HG02571 (cell line): ENCODE data around the gene ANGEL1.

ENCODE experiments used
- ATAC-seq: cut with Tn5 transposase; IDR thresholded peaks from one replicate; pipeline ENCODE4 v1.9.1; 2021; ENCODE audit warnings: mild to moderate bottlenecking, moderate library complexity; ENCODE audit not compliant: unreplicated experiment

Gene ANGEL1

GRCh38 chr14:76820700-76821099, 8.0 kb upstream of the ANGEL1 start:
- ATAC-seq: no peak

DNA sequence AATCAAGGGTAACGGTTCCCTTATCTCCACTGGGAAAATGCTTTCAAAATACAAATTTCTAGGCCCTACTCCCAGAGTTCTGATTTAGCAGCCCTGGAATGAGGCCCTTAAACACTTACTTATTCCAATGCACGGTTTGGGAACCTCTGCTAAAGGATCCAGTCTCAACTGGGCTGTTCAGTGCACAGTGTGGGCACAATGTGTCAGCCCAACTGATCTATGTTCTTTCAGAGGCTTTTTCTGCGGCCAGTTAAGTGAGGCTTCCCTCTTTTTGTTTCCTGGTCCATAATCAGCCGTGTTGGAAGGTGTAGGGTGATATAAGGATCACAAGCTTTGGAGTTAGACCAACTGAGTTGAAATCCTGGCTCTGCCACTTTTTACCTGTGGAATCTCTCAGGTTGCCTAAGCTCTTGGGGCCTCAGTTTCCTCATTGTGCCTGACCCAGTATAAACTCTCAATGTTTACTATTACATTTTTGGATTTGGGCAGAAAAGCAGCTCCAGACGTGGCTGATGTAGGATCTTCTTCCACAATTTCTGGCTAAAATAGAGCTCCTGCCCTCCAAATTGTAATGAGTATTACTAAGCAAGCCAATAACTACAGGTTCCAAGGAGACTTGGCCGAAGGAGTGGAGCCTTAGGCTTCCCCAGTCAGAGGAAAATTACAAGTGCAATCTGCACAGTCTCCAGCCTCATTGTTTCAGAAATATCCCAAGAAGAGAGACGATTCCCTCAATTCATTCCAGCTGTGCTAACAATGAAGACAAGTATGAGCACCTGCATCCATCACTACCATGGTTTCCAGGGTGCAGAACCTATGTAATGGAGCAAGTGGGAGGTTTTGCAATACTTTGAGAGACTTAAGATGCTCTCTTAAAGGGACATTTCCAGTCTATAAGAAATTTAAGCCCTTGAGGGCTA, 2.3 kb upstream of the ANGEL1 start:
- no peak for ATAC-seq

DNA sequence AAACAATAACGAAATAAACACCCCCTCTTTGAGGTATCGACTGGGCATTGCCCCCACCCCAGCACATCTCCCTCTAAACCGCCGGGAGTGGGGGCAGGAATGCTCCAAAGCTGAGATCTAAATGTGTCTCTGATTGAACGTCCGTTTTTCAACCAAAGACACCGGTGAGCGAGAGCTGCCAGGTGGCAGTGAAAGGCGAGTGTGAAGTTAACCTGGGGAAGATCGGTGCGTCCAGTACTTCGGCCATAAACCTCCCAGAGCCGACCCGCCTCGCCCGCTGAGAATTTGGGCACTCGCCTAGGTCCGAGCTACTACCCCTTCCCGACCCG, 625 bp downstream of the ANGEL1 start:
- peak; percentile 19 for ATAC-seq

GRCh38 chr14:76811561-76811960, 1.1 kb downstream of the ANGEL1 start:
- ATAC-seq: no peak

GRCh38 chr14:76810953-76811400, 1.7 kb downstream of the ANGEL1 start:
- no peak for ATAC-seq

- no peak for ATAC-seq
Measured at GRCh38 chr14:76810525-76810924, 2.2 kb downstream of the ANGEL1 start.

DNA sequence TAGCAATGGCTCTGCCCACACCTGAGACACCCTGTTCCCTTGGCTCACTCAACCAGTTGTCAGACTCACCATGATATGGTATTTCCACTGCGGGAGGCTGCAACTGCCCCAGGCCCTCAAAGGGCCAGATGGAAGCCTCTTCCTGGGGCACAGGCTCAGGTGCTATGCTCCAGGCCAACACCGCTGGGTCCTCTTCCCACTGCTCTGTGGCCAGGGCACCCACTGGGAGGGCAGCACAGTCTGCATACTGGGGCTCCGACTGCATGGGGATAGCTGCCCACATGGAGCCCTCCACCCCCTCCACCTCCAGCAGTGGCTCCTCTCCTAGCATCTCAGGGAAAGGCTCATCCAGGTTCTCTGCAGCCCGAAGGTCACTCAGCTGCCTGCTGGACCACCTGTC, 3.7 kb downstream of the ANGEL1 start:
- no peak for ATAC-seq

DNA sequence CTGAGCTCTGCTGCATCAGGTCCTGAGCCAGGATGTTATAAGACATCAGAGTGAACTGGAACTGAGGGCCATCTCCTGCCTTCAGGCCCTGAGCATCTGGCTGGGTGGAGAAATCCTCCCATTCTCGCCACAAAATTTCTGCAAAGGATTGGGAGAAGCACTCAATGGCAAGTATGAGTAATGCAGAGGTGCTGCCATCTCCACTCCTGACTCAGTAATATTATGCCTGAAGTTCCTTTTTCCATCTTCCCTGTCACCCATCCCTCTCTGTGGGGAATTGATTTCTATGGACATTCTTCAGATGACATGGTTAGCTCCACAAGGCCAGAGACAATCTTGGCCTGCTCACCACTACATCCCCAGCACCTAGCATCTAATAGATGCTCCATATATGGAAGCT, 4.7 kb downstream of the ANGEL1 start:
- ATAC-seq: no peak

- ATAC-seq: no peak
Measured at GRCh38 chr14:76806446-76806845, 6.2 kb downstream of the ANGEL1 start.

GRCh38 chr14:76793956-76794355, 18.7 kb downstream of the ANGEL1 start:
- no peak for ATAC-seq

GRCh38 chr14:76793324-76793723, 19.4 kb downstream of the ANGEL1 start:
- no peak for ATAC-seq

DNA sequence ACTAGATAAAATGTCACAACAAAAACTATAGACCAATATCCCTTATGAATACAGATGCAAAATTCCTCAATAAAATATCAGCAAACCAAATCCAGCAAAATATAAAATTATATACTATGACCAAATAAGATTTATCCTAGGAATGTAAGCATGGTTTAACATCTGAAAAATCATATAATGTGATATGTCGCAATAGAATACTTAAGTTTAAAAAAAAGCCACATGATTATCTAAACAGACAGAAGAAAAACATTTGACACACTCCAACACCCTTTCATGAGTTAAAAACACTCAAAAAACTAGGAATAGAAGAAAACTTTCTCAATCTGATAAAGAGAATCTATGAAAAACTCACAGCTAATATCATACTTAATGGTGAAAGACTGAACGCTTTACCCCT, 20.3 kb downstream of the ANGEL1 start:
- ATAC-seq: no peak

DNA sequence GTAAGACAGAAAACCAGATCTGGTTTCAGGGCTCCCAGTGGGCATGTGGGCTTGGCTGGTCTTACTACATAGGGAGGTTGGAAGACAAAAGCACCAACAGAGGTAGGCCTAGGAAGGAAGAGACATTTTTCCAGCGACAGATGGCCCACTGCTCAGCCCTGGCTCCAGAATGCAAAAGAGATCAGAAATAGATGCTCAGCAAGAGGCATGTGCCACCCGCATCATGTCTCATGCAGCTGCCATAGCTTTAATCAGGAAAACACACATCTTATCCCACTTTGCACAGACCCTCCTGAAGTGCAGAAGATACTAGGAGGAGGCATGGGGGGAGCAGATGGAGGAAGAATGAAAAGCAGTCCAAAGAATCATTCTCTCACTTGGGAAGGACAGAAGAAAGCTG, 26.1 kb downstream of the ANGEL1 start:
- no peak for ATAC-seq

GRCh38 chr14:76784881-76785280, 27.8 kb downstream of the ANGEL1 start:
- no peak for ATAC-seq

- no peak for ATAC-seq
Measured at GRCh38 chr14:76784266-76784874, 28.3 kb downstream of the ANGEL1 start.

- ATAC-seq: no peak
Measured at GRCh38 chr14:76782885-76783566, 29.7 kb downstream of the ANGEL1 start.

DNA sequence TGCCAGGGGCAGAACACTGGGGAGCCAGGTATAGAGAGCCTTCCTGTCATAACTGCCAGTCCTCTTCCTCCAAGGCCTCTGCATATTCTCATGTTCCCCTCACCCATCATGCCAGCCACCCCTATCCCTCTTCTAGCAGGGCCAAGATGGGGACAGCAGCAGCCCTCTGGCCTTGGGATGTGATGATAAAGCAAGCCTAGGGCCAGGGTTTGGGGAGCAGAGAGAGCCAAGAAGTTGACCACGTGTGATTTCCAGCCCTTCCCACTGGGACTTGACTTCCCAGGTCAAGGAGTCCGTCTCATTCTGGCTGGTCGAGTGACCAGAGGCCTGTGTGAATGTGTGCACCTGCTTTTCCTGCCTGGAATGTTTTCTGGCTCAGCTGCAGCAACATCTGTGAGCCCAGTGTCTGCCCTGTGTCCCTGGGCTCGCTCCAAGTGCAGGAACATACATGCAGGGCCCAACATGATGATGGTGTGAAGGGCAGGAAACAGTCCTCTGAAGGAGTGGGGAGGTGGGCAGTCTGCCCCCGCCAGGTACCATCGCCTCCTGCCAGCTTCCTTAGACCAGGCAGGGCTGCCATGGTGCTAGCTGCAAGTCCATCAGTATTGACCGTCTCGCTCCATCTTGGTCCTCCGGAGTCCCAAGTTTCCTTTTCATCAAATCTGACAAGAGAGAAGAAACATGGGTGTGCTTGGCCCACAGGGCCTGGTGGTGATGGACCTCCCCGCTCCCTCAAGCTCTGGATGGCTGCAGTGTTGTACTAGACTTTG, 30.4 kb downstream of the ANGEL1 start:
- ATAC-seq: no peak

GRCh38 chr14:76781648-76782051, 31.0 kb downstream of the ANGEL1 start:
- ATAC-seq: no peak

GRCh38 chr14:76780875-76781647, 31.6 kb downstream of the ANGEL1 start:
- no peak for ATAC-seq

GRCh38 chr14:76780360-76780759, 32.3 kb downstream of the ANGEL1 start:
- ATAC-seq: no peak

- ATAC-seq: no peak
Measured at GRCh38 chr14:76780058-76780345, 32.7 kb downstream of the ANGEL1 start.
